Omental fat pad (tissue), 4 donors: Measurements from ENCODE around the gene SDHAF2. TPM values are rescaled to one million over a fixed set of nuclear protein-coding genes. Genes with fewer than 3 reads are reported as not detected.

Experiments used
- ATAC-seq: fragments of 150-250 bp; one replicate; pipeline ENCODE4 v1.9.1; 2016; ENCODE audit warnings: mild to moderate bottlenecking, moderate library complexity; ENCODE audit not compliant: low FRiP score
- DNase-seq: peaks from one replicate; pipeline ENCODE4 v3.0.0-alpha.2; 2019; ENCODE audit warnings: low spot score
- CTCF ChIP-seq, 3 donors: fragments of 450-650 bp; IDR thresholded peaks; one replicate each; pipeline ENCODE4 v1.5.1; 2016 to 2017; ENCODE audit warnings: antibody characterized with exemption in 3 of 3, mild to moderate bottlenecking in 3 of 3, moderate library complexity in 2 of 3
- total RNA-seq, 4 donors: library from RNA; depleted of rRNA; stranded (reverse); fragments of >200 nt; gene quantifications; one replicate each; pipeline ENCODE4 v1.1.0, GENCODE V29; 2016

SDHAF2 gene
- total RNA-seq, 4 donors from 2014 or later = 48.6 to 59.0 (median 54.0) TPM

GRCh38 chr11:61413496-61413895 is 16.4 kb upstream of the SDHAF2 start:
- TF ChIP-seq CTCF (IDR thresholded peaks at IDR 0.05) = no peak
- no peak for DNase-seq
- no peak for ATAC-seq

- no peak for TF ChIP-seq CTCF (IDR thresholded peaks at IDR 0.05)
- no peak for DNase-seq
- ATAC-seq = no peak
Measured at GRCh38 chr11:61414547-61414946, 15.4 kb upstream of the SDHAF2 start.

GRCh38 chr11:61415381-61415780 is 14.5 kb upstream of the SDHAF2 start:
- no peak for DNase-seq
- ATAC-seq = no peak
- TF ChIP-seq CTCF (IDR thresholded peaks at IDR 0.05) = no peak

- ATAC-seq (no peak), DNase-seq (no peak)
- TF ChIP-seq CTCF (IDR thresholded peaks at IDR 0.05) = no peak
Measured at GRCh38 chr11:61416941-61417340, 13.0 kb upstream of the SDHAF2 start.

GRCh38 chr11:61417670-61418069 is 12.3 kb upstream of the SDHAF2 start:
- no peak for TF ChIP-seq CTCF (IDR thresholded peaks at IDR 0.05)
- ATAC-seq (no peak), DNase-seq (no peak)

- no peak for ATAC-seq
- TF ChIP-seq CTCF (IDR thresholded peaks at IDR 0.05) = no peak
Measured at GRCh38 chr11:61418136-61418535, 11.8 kb upstream of the SDHAF2 start.

GRCh38 chr11:61422226-61422625 is 7.7 kb upstream of the SDHAF2 start:
- no peak for ATAC-seq
- no peak for DNase-seq
- no peak for TF ChIP-seq CTCF (IDR thresholded peaks at IDR 0.05)

More at GRCh38 chr11:61418136-61418535, 11.8 kb upstream of the SDHAF2 start:
- no peak for DNase-seq
